HuH-7.5 (cell line): Measurements from ENCODE around the gene ARID1B.

ENCODE experiments used
- DNase-seq: peaks from one replicate; pipeline ENCODE4 v3.0.0; 2011; ENCODE audit warnings: low spot score

ARID1B gene

DNA sequence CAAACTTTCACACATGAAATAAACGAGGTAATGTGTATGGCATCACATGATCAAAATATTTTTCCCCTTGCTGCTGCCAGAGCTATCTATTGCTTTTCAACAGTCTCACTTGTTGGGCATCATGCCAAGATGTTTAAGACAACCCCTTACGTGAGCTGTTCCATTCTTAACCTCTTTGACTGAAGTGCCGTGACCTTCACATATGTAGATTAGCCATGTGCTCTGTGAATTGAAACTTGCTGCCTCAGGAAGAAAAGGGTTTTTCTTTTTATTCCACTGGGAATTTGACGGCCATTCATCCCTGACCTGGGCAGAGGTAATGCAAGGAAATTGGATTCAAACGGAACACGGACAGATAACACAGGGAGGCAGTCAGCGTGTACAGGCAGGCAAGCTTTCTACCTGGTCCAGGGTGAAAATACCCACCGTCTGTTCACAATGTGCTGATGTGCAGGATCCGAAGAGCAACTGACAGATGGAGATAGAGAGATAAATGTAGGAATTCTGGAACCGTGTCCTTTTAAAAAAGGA is 14.2 kb downstream of the ARID1B start:
- no peak for DNase-seq

GRCh38 chr6:156793200-156793599 is 16.0 kb downstream of the ARID1B start:
- DNase-seq, result no peak

GRCh38 chr6:156794546-156795354 is 17.6 kb downstream of the ARID1B start:
- DNase-seq, result no peak

DNA sequence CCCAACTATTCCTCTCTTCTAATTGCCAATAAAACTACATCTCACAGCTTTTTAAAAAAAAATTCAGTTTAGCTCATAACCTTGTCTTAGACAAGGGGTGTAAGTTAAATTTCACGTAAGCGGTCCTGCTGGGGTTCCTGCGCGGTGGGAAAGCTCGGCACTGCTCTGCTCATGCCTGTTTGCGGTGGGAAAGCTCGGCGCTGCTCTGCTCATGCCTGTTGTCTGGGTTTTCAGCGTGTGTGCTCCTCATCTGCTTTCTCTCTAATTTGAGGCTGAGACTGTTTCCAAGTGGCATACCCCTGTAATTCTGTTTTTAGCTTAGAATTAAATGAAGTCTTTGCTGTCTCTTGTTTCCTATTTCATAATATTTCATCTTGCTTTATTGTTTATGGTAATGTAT is 18.6 kb downstream of the ARID1B start:
- no peak for DNase-seq

DNA sequence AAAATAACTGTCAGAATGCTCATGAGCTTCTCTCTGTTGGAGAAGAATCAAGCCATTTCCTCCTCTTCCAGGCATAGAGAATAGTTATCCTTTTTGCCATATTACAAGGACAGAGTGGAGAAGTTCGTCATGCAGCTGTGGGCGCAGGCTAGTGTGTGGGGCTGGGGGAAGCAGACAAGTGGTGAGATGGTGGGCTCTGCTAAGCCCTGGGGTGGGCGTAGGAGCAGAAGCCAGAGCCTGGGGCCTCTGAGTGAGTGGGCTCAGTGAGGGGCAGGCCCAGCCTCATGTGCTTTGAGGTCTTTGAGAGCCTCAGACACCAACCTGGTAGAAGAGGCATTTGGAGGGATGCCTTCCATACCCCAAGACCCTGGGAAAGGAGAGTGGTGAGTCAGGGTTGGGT is 19.4 kb downstream of the ARID1B start:
- DNase-seq, result no peak

GRCh38 chr6:156797901-156798735 is 20.9 kb downstream of the ARID1B start:
- no peak for DNase-seq

DNA sequence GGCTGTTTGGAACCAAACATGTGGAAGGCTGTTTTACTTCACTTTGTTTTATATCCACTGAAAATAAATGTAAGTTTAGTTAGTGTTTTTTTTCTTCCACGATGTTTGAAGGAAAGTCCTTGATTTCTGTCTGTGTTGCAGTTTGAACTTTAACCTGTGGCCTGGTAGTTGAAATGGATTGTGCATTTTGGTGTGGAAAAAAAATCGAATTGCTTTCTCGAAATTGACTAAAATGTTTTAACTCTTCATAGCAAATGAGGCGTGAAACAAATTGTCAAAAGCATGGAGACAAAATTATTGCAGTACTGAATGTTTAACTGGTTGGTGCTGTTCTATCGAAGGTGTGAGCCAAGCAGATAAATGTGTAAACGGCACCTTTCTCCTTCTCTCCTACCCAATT is 24.5 kb downstream of the ARID1B start:
- no peak for DNase-seq

DNA sequence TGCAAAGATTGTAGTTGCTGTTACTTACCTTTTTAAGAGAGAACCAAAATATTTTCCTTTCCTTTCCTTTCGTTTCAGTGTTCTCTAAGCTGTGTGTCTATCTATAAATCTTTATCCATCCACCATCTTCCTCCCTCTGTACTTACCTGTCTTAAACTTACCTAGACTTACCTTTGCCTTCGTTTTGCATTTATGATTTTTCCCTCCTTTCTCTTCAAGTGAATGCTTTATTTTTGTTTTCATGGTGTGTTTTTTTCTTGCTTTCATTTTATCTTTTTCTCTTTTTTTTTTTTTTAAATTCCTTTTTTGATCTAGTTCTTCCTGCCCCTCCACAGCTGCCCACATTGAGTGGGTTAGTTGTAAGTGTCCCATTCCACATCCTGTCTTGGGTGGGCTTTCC is 26.2 kb downstream of the ARID1B start:
- DNase-seq, result no peak

DNA sequence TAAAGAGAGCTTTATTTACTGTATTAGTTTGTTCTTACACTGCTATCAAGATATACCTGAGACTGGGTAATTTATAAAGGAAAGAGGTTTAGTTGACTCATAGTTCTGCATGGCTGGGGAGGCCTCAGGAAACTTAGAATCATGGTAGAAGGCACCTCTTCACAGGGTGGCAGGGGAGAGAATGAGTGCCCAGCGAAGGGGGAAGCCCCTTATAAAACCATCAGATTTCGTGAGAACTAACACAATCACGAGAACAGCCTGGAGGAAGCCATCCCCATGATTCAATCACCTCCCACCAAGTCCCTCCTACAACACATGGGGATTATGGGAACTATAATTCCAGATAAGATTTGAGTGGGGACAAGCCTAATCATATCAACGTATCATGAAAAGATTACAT is 27.2 kb downstream of the ARID1B start:
- no peak for DNase-seq

DNA sequence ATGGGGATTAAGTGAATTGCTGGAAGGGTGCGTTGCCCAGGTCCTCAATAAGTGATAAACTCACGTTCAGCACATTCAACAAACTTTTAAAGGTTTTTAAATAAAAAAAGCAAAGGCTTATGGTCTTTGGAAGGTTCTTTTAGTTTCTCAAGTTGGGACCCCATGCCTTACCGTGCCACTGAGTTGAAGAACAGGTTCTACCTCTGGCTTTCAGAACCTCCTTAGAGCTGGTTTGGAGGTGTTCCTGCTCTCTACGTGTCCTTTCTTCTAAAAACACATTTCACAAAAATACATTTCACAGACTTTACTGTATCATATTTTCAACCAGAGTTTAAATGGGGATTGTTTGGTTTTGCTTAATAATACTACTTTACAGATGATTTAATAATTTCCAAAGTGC is 29.0 kb downstream of the ARID1B start:
- DNase-seq, result no peak

DNA sequence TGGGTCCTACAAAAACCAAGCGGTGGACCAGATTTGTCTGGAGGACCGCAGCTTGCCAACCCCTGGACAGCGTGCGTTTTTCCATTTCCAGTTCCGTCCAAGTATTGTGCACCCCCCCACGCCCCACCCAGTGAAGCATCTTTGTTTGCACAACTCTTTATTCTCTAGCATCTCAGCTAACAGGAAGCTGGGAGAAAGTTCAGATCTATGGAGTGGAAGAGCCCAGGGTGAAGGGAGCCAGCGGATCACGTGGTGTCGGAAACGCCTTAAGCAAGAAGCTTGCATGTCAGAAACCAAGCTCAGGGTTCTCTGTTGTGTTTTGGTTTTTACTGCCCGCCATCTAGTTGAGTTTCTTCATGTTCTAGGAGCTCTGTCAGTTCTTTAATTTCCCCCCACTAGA is 29.9 kb downstream of the ARID1B start:
- DNase-seq, result no peak

- DNase-seq, result no peak
Observed at GRCh38 chr6:156807795-156808194, 30.6 kb downstream of the ARID1B start.

GRCh38 chr6:156808287-156808686 is 31.1 kb downstream of the ARID1B start:
- no peak for DNase-seq

- DNase-seq, result no peak
Observed at GRCh38 chr6:156809034-156809433, 31.9 kb downstream of the ARID1B start.

DNA sequence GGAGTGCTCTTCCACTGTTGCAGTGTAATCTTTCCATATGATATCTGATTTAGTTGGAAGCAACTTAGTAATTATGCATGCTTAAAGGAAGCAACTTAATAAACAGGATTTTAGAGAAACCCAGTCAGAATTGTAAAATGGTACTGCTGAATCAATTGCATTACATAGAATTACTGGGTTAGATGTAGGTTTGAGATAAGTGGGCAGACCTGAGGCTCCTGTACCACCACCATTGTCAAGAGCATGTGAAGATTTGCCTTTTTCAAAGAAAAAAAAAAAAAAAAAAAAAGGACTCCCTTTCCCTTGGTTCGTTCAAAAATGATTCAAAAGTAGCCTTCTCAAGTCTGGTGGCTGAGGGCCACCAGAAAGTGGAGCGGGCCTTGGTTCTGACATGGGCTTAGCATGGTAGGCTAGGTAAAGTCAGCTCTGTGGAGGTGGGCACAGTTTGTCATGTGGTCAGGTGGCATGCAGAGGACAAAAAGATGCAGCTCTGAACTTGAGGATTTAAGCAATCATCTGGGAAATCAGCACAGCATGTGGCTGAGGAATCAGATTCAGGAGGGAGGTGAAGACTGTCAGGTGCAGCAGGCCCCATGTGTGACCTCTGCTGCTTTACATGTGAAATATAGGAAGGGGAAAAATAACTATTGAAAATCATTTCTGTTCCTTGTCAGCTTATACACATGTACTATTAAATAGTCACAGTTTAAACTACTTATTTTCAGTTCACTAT is 32.4 kb downstream of the ARID1B start:
- no peak for DNase-seq

- no peak for DNase-seq
Observed at GRCh38 chr6:156814036-156814581, 36.9 kb downstream of the ARID1B start.

- no peak for DNase-seq
Observed at GRCh38 chr6:156816505-156816904, 39.3 kb downstream of the ARID1B start.

DNA sequence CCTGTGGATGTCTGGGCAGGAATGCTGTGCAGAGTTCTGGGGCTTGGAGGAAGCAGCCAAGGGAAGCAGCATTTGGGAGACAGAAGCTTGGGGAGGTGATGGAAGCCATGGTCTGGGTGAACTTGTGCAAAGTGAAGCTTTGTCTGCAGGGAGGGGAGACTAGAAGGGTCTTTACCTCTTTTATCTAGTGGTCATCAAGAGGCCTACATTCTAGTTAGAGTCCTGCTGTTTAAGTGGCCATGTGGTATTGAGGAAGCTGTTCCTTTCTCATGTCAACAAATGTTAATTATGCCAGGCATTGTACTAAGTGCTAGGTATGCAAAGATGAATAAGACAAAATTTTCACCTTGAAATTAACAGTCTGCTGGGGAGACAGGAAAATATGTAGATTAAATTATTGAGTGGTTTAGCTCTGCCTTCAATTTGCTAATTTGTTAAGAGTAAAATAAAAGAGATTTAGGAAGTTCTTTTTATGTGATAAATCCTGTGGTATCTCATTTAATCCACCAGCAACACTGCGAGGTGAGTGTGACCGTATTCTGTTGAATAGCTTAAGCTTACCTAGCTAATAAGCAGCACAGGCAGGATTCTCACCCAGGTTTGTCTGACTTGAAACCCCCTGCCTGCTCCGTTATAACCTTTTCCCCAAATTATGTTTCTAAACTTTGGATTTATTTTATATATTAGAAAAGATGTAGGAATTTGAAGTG is 43.1 kb downstream of the ARID1B start:
- DNase-seq, result no peak

DNA sequence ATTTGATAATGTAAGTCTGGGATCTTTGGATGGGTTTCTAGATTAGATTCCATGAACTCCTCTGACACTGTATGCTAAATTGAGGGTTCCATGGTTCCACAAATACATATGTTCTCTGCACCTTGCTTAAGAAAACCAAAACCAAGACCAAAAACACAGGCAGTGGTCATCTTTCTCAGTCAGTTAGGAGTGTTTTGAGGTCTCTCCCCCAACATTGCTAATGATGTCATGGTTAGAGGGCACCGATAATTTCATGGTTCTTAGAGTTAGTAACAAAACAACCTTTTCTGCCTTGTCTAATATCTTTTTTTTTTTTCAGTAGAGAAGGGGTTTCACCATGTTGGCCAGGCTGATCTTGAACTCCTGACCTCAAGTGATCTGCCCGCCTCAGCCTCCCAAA is 44.5 kb downstream of the ARID1B start:
- DNase-seq, result no peak

- DNase-seq, result no peak
Observed at GRCh38 chr6:156822747-156823206, 45.6 kb downstream of the ARID1B start.

GRCh38 chr6:156824142-156824541 is 47.0 kb downstream of the ARID1B start:
- DNase-seq, result no peak
